Smooth muscle cell of bladder (primary cell): ENCODE measurements around the gene GAA. TPM values are rescaled to one million over a fixed set of nuclear protein-coding genes. Genes with fewer than 3 reads are reported as not detected.

Experiments
- total RNA-seq: library from RNA; depleted of rRNA; stranded (reverse); fragments of >200 nt; gene quantifications from 2 replicates; pipeline ENCODE4 v1.2.3, GENCODE V29; 2014

The GAA gene
- 13.4 and 26.1 TPM in 2 replicates for total RNA-seq

GRCh38 chr17:80101011-80101945 is at the start of gene GAA:
GAA (plus strand) TSS chr17:80101581; CDS start chr17:80104587, 3,006 bp downstream.

GRCh38 chr17:80147035-80147822 is 45.8 kb downstream of the GAA start, which contains the start of gene EIF4A3:
EIF4A3 (minus strand) TSS chr17:80147128; CDS start chr17:80146961, 167 bp downstream.

Other genes starting within 250 kb of the GAA start
- gene TBC1D16, start 65.7 kb upstream of the GAA start, total RNA-seq, result 26.9 and 44.4 TPM in 2 replicates
- gene CCDC40, start 64.9 kb upstream of the GAA start, total RNA-seq, result 4.4 and 4.5 TPM in 2 replicates
- gene EIF4A3, start 45.5 kb downstream of the GAA start, total RNA-seq, result 93.2 and 125 TPM in 2 replicates
- 0.18 and 0.43 TPM in 2 replicates for gene CARD14, start 68.4 kb downstream of the GAA start, total RNA-seq
- gene SGSH, start 118.8 kb downstream of the GAA start, total RNA-seq, result 17.7 and 17.8 TPM in 2 replicates
- 8.0 and 8.9 TPM in 2 replicates for gene SLC26A11, start 118.8 kb downstream of the GAA start, total RNA-seq
- gene RNF213, start 159.3 kb downstream of the GAA start, total RNA-seq, result 82.2 and 128 TPM in 2 replicates